Measurements from ENCODE around the gene FOXJ1.
"Not testable (repeated sequence)": the region's sequence is repeated elsewhere in the genome, so short reads cannot be mapped to it uniquely, and the experiment has no call there.

The FOXJ1 gene

GRCh38 chr17:76141212-76142038, at the start of gene FOXJ1:
Gene FOXJ1, minus strand, starts transcription at chr17:76141245. Its CDS starts 850 bp downstream, at chr17:76140395.
- peak; percentile 87 for DNase-seq

DNA sequence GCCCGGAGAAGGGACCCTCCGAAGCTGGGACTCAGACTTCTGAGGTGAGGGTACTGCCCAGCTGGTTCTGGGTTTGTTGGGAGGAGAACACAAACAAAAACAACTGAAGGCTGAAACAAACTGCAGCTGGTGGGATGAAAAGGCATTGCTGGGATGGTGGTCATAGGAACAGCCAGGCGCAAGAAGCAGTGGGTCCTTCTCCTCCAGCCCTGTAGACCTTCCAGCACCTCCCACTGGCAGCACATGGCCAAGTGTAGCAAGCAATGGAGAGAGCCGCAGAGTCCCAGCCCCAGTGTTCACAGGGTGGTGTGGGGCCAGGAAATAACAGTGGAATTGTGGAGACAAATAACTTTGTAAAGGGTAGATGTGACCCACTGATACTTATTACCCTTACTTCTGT, 48.7 kb upstream of the FOXJ1 start:
- DNase-seq = no peak

GRCh38 chr17:76189247-76189646, 48.2 kb upstream of the FOXJ1 start:
- no peak for DNase-seq

DNA sequence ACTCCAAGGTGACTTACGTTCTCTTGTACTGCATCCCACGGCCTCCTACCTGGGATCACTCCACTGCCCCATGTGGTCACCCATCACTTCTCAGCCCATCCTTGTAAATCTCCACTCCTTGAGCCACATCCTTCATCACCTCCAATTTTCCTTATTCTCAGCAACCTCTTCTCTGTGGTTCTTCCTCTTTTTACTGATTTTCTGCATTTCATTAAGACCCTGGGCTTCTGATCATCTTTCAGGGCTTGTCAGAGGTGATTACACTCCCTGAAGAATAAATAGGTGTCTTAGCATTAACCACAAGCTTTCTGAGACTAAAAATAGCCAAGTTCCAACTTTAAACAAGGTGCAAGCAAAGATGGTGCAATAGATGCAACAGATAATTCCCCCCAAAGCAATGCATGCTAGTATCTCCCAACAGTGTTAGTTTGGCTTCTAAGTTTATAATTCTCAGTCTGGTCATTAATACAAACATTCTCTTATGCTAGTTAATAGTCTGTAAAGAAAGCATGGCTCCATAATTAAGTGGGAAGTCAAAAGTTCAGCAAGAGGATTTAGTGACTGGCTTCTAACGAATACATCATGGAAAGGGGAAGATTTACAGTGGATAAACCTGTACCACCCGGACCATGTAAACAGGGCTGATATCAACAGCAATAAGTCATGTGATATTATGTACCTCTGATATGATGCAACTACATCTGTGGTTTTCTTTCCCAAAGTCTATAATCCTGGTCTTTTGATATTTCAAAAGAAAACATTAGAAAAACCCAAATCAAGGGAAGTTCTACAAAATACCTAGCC, 47.4 kb upstream of the FOXJ1 start:
- DNase-seq = no peak

DNA sequence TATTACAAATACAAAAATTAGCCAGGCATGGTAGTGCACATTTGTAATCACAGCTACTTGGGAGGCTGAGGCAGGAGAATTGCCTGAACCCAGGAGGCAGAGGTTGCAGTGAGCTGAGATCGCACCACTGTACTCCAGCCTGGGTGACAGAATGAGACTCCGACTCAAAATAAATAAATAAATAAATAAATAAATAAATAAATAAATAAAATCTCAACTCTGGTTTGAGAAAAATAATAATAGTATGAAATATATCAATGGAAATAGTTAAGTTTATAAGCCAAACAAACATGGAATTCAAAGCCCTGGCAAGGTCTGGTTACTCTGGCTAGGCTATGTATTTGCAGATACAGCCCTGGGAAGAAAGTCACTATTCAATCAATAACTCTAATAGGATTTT, 45.7 kb upstream of the FOXJ1 start:
- not testable (repeated sequence) for DNase-seq

- DNase-seq = no peak
These were observed 43.2 kb upstream of the FOXJ1 start for GRCh38 chr17:76184290-76184689.

DNA sequence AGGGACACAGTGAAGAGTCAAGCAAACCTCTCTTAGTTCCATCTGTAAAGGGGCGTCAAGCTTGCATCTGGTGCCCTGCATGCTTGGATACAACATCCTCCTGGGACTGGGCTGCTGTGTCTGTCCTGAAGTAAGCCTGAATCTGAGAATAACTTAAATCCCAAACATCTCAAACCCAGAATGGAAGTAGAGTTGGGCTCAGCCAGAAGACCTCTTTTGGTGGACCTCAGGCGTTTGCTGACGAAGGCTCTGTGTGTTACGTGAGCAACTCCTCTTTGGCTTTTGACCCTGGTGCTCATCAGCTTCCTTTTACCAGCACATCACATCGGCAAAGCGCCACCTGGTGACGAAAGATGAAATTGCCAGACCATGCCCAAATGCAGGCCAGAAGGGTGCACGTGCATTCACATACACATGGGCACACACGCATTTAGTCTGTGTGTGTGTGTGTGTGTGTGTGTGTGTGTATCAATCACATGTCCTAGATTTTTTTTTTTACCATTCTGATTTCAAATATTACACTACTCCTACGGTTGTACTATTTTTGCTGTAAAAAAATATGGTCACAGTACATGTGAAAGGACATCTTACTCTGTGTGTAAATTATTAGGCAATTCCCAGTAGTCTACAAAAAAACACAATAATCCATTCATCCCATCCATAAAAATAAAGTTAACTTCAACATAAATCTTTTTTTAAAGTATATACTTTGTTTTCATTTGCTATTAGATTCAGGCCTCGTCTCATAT, 41.1 kb upstream of the FOXJ1 start:
- peak; percentile 89 for DNase-seq

GRCh38 chr17:76179496-76180467, 38.7 kb upstream of the FOXJ1 start:
- DNase-seq = peak; percentile 25

GRCh38 chr17:76178124-76178523, 37.1 kb upstream of the FOXJ1 start:
- DNase-seq = no peak

DNA sequence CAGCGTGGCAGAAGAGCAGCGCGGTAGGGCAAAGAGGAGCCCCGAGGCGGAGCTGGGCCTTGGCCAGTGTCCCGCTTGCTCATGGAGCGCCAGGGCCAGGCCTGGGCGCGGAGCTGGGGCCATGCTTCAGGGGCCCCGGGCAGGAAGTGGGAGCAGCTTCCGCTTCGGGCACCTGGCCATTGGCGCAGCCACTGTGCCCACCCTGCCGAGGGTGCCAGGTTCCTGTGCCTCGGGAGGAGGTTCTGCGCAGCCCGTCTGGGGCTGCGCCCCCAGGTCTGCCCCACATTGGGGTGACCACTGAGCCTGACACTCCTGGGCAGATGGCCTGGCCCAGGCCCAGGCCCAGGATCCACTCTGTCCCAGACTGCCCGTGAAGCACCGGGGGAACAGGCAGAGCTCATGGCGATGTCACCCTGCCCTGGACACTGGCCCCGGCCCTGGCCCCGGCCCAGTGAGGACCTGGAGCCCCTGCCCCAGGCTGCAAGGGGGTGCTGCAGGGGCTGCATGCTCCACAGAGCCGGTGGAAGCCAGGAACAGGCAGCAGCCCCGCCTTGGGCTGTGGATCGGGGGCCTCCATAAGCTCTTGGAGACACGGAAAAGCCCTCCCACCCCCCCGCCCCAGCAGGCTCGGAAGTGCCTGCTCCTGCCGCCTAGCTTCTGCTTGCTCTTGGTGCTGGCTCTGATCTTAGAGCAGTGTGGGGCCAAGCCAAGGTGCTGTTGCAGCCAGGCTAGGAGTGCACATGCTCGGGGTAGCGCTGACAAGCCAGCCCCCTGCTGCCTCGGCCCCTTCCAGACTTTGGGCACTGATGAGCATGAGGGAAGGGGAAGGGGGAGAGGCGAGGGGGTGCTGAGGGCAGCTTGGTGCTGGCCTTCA, 35.9 kb upstream of the FOXJ1 start:
- DNase-seq = no peak

DNA sequence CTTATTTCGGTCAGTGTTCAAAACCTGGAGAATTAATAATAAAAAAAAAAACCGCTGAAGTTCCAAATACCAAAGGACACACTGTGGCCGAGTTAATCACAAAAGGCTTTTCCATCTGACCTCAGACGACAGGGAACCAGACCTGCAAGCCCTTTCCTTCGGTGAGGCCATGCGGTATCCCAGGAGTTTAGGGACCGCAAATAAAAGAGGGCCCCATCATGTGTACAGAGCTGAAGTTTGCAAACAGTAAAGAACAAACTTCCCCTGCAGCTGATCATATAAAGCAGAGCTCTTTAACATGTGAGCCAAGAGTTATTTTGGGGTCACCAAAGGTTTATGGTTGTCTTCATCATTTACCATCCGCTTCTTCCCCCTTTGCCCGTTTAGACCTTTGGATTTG, 33.0 kb upstream of the FOXJ1 start:
- DNase-seq = no peak

GRCh38 chr17:76173474-76173873, 32.4 kb upstream of the FOXJ1 start:
- DNase-seq = no peak

GRCh38 chr17:76171706-76172105, 30.7 kb upstream of the FOXJ1 start:
- DNase-seq = no peak

DNA sequence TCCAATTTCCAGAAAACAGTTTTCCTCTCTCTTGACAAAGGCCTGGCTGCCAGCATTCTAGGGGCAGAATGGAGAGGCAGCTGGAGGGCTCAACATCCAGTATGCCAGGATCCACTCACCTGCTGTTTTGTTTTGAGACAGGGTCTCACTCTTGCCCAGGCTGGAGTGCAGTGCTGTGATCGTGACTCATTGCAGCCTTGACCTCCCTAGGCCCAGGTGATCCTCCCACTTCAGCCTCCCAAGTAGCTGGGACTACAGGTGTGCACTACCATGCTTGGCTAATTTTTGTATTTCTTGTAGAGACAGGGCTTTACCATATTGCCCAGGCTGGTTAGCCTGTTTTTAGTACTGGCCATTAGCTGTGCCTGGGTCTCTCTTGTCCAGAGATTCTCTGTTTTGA, 29.1 kb upstream of the FOXJ1 start:
- no peak for DNase-seq

DNA sequence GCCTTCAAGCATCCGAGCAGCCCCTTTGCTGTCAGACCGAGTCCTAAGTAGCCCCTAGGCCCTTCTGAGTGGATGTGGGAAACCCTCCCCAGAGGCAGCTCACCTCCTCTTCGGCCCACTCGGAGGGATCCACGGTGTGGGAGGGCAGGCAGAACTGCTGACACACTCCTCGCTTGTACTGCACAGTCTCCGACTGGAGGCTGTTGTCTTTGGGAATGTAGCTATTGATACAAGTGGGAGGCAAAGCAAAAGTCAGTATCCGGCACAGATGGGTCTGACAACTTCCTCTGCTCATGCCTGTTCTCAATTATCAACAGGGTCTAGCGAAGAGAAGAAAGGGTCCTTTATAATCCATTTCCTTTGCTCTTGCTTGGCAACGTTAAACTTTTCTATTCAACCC, 25.9 kb upstream of the FOXJ1 start:
- DNase-seq = no peak

- no peak for DNase-seq
These were observed 25.1 kb upstream of the FOXJ1 start for GRCh38 chr17:76166168-76166567.

DNA sequence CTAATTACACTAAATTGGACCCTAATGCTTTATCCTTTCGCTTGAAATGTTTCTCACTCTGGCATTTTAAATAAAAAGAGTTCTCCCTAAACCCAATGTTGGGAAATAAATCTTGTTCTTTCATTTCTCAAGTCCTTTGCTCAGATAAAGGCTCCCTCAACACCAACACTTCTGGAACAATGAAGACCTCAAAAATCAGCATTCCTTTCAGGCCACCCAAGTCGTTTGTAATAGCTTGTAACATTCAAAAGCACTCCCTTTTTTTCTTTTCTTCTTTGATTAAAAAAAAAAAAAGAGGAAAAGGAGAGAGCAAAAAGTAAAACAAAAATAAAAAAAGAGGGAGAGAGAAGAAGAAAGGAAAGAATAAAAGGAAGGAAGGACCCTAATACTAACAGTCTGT, 23.3 kb upstream of the FOXJ1 start:
- DNase-seq = no peak

- DNase-seq = no peak
These were observed 22.9 kb upstream of the FOXJ1 start for GRCh38 chr17:76163919-76164318.

GRCh38 chr17:76161619-76162266, 20.7 kb upstream of the FOXJ1 start:
- no peak for DNase-seq

DNA sequence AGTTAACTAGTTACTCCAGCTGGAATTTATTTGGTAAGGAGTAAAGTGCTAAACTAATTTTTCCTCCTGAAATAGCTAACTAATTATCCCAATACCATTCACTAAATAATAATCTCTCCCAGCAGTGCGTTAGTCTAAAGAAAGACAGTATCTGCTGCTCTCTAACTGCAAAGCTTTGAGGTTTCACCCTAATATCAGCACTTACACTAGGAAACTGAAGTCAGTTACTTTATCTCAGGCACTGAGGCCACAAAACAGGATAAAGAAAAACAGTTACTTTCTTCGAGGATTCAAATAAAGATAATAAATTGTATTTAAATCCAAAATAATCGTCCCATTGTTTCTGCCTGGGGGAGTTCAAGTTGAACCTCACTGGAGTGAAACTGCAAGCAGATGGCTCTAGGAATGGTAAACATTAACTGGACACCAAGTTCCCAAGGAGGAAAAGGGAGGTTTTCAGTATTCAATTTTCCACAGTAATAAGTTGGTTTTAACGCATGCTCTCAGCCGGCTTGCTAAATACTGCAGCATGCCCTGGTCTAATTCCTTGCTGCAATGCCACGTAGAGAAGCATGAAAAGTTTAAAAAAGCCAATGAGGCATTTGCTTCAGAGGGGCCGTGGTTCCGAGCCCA, 20.0 kb upstream of the FOXJ1 start:
- no peak for DNase-seq
